ENCODE results near the gene CACNA2D4. TPM values are rescaled to one million over a fixed set of nuclear protein-coding genes. Genes with fewer than 3 reads are reported as not detected.

Gene CACNA2D4
- total RNA-seq, 1 donor from 2014 or later: 0.72 TPM

- no peak for DNase-seq (ENCODE audit: low spot score)
Observed at GRCh38 chr12:1844661-1845409, 73.6 kb downstream of the CACNA2D4 start.

GRCh38 chr12:1844223-1844622, 74.2 kb downstream of the CACNA2D4 start:
- no peak for DNase-seq (ENCODE audit: low spot score)

GRCh38 chr12:1843641-1844005, 74.8 kb downstream of the CACNA2D4 start:
- DNase-seq (ENCODE audit: low spot score): no peak

GRCh38 chr12:1842905-1843640, 75.4 kb downstream of the CACNA2D4 start:
- no peak for DNase-seq (ENCODE audit: low spot score)

GRCh38 chr12:1842183-1842904, 76.1 kb downstream of the CACNA2D4 start:
- no peak for DNase-seq (ENCODE audit: low spot score)

GRCh38 chr12:1841586-1842182, 76.8 kb downstream of the CACNA2D4 start:
- no peak for DNase-seq (ENCODE audit: low spot score)

- DNase-seq (ENCODE audit: low spot score): no peak
Observed at GRCh38 chr12:1840981-1841425, 77.4 kb downstream of the CACNA2D4 start.

GRCh38 chr12:1839956-1840951, 78.2 kb downstream of the CACNA2D4 start:
- no peak for DNase-seq (ENCODE audit: low spot score)

GRCh38 chr12:1839464-1839863, 79.0 kb downstream of the CACNA2D4 start:
- DNase-seq (ENCODE audit: low spot score): no peak

- no peak for DNase-seq (ENCODE audit: low spot score)
Observed at GRCh38 chr12:1838994-1839365, 79.5 kb downstream of the CACNA2D4 start.

- DNase-seq (ENCODE audit: low spot score): no peak
Observed at GRCh38 chr12:1838205-1838993, 80.1 kb downstream of the CACNA2D4 start.

- no peak for DNase-seq (ENCODE audit: low spot score)
Observed at GRCh38 chr12:1837541-1838204, 80.8 kb downstream of the CACNA2D4 start.

- DNase-seq (ENCODE audit: low spot score): no peak
Observed at GRCh38 chr12:1836854-1837421, 81.5 kb downstream of the CACNA2D4 start.

- no peak for DNase-seq (ENCODE audit: low spot score)
Observed at GRCh38 chr12:1836241-1836803, 82.1 kb downstream of the CACNA2D4 start.

GRCh38 chr12:1835211-1836131, 83.0 kb downstream of the CACNA2D4 start:
- DNase-seq (ENCODE audit: low spot score): no peak

- no peak for DNase-seq (ENCODE audit: low spot score)
Observed at GRCh38 chr12:1834186-1834925, 84.1 kb downstream of the CACNA2D4 start.

GRCh38 chr12:1833596-1834028, 84.8 kb downstream of the CACNA2D4 start:
- DNase-seq (ENCODE audit: low spot score): no peak

All from umbilical cord (tissue), 2 donors.